HEK293T (cell line): ENCODE measurements around the gene KCNC3.

Experiments used
- CTCF ChIA-PET: fragments of 350-600 bp; formaldehyde crosslinking; extraction: SDS; loops from one replicate; lab custom pipeline; 2021; ENCODE audit warnings: antibody characterized with exemption, inconsistent platforms; lab: Yijun Ruan, JAX
- POLR2A ChIA-PET: fragments of 350-600 bp; formaldehyde crosslinking; extraction: SDS; loops from one replicate; lab custom pipeline; 2020; ENCODE audit warnings: antibody characterized with exemption, inconsistent platforms; lab: Yijun Ruan, JAX
- DNase-seq: peaks from one replicate; pipeline ENCODE4 v3.0.0; 2012; ENCODE audit warnings: mixed read lengths; ENCODE audit errors: extremely low spot score
- ARNT ChIP-seq: fragments of 450-650 bp; IDR thresholded peaks from 2 replicates; pipeline ENCODE4 v1.6.1; 2017; ENCODE audit warnings: mild to moderate bottlenecking
- BHLHE40 ChIP-seq: fragments of 450-650 bp; IDR thresholded peaks from 2 replicates; pipeline ENCODE4 v1.6.1; 2016; ENCODE audit warnings: mild to moderate bottlenecking, moderate library complexity, borderline replicate concordance
- CTBP1 ChIP-seq: fragments of 450-650 bp; IDR thresholded peaks from 2 replicates; pipeline ENCODE4 v1.6.1; 2016; ENCODE audit warnings: borderline replicate concordance
- ELF4 ChIP-seq: fragments of 450-650 bp; IDR thresholded peaks from 2 replicates; pipeline ENCODE4 v1.6.1; 2017; ENCODE audit warnings: antibody characterized with exemption
- FOXA1 ChIP-seq: fragments of 450-650 bp; IDR thresholded peaks from 2 replicates; pipeline ENCODE4 v1.6.1; 2016; ENCODE audit warnings: mild to moderate bottlenecking
- FOXK2 ChIP-seq: fragments of 450-650 bp; IDR thresholded peaks from 2 replicates; pipeline ENCODE4 v1.6.1; 2016; ENCODE audit warnings: mild to moderate bottlenecking
- FOXM1 ChIP-seq: fragments of 450-650 bp; IDR thresholded peaks from 2 replicates; pipeline ENCODE4 v1.6.1; 2017; ENCODE audit warnings: mild to moderate bottlenecking, borderline replicate concordance
- HDGF ChIP-seq: fragments of 450-650 bp; IDR thresholded peaks from 2 replicates; pipeline ENCODE4 v1.6.1; 2017; ENCODE audit warnings: antibody characterized with exemption, borderline replicate concordance
- L3MBTL2 ChIP-seq: fragments of 450-650 bp; conservative IDR thresholded peaks from 2 replicates; pipeline ENCODE4 v1.6.1; 2016; ENCODE audit warnings: mild to moderate bottlenecking
- LEF1 ChIP-seq: fragments of 450-650 bp; IDR thresholded peaks from 2 replicates; pipeline ENCODE4 v1.6.1; 2017; ENCODE audit warnings: mild to moderate bottlenecking, borderline replicate concordance
- NFRKB ChIP-seq: fragments of 450-650 bp; IDR thresholded peaks from 2 replicates; pipeline ENCODE4 v1.6.1; 2016; ENCODE audit warnings: mild to moderate bottlenecking, moderate library complexity
- PKNOX1 ChIP-seq: fragments of 450-650 bp; IDR thresholded peaks from 2 replicates; pipeline ENCODE4 v1.6.1; 2016
- SP1 ChIP-seq: fragments of 450-650 bp; IDR thresholded peaks from 2 replicates; pipeline ENCODE4 v1.6.1; 2017
- SUZ12 ChIP-seq: fragments of 450-650 bp; IDR thresholded peaks from 2 replicates; pipeline ENCODE4 v1.6.1; 2016; ENCODE audit warnings: mild to moderate bottlenecking
- TARDBP ChIP-seq: fragments of 450-650 bp; IDR thresholded peaks from 2 replicates; pipeline ENCODE4 v1.6.1; 2016
- ZNF384 ChIP-seq: fragments of 450-650 bp; IDR thresholded peaks from 2 replicates; pipeline ENCODE4 v1.6.1; 2016

Gene KCNC3

GRCh38 chr19:50314724-50315708 is 14.2 kb downstream of the KCNC3 start:
- CTCF ChIA-PET = interaction anchor here (1.0 to 1.8 kb wide), 2 partner anchors 8 to 14 kb away, joined by 4 to 5 read pairs; partner anchors contain the start of gene KCNC3
- no peak for TF ChIP-seq ARNT
- TF ChIP-seq LEF1 = no peak
- no peak for TF ChIP-seq ELF4
- TF ChIP-seq TARDBP = no peak
- TF ChIP-seq SP1 = no peak
- no peak for TF ChIP-seq SUZ12
- TF ChIP-seq ZNF384 = no peak
- TF ChIP-seq L3MBTL2 = no peak
- TF ChIP-seq NFRKB = no peak
- no peak for TF ChIP-seq BHLHE40
- no peak for TF ChIP-seq HDGF
- no peak for TF ChIP-seq FOXA1
- no peak for TF ChIP-seq FOXM1
- TF ChIP-seq PKNOX1 = no peak
- TF ChIP-seq CTBP1 = no peak
- no peak for TF ChIP-seq FOXK2
- POLR2A ChIA-PET = interaction anchor here (1.0 to 1.6 kb wide), 4 partner anchors 9 to 27 kb away, joined by 3 to 12 read pairs (median 4); partner anchors contain the start of gene KCNC3
- no peak for DNase-seq

DNA sequence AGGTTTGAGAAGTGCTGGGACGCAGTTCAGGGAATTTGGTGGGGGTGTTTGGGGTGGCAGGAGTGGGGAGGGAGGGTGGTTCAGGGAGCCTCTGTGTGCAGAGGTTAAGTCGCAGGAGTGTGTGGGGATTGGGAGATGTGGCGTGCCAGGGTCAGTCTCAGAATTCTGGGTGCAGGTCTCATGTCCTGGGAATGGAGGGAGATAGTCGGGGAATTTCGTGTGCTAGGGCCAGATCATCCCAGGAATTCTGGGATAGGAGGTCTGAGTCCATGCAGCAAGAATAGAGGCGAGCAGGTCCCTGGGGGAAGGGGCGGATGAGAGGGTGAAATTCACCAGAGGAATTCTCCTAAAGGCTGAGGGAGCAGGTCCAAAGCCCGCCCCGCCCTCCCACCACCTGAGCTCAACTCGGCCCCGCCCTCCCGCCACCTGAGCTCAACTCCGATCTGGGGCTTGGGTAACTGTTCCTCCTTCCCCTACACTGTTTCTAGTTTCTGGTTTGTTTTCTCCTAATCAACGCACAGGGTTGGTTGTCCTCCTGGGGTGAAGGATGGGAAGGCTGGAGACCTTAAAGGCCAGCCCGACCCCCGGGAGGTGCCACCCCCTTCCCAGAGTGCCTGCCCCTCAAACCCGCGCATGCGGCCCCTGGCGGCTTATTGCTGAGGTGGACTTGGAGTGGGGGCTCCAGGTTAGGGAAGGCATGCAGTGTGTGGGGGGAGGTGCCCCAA is 15.2 kb downstream of the KCNC3 start:
- POLR2A ChIA-PET = no interaction called here
- TF ChIP-seq FOXA1 = no peak
- TF ChIP-seq NFRKB = no peak
- no peak for TF ChIP-seq ELF4
- CTCF ChIA-PET = no interaction called here
- no peak for DNase-seq

DNA sequence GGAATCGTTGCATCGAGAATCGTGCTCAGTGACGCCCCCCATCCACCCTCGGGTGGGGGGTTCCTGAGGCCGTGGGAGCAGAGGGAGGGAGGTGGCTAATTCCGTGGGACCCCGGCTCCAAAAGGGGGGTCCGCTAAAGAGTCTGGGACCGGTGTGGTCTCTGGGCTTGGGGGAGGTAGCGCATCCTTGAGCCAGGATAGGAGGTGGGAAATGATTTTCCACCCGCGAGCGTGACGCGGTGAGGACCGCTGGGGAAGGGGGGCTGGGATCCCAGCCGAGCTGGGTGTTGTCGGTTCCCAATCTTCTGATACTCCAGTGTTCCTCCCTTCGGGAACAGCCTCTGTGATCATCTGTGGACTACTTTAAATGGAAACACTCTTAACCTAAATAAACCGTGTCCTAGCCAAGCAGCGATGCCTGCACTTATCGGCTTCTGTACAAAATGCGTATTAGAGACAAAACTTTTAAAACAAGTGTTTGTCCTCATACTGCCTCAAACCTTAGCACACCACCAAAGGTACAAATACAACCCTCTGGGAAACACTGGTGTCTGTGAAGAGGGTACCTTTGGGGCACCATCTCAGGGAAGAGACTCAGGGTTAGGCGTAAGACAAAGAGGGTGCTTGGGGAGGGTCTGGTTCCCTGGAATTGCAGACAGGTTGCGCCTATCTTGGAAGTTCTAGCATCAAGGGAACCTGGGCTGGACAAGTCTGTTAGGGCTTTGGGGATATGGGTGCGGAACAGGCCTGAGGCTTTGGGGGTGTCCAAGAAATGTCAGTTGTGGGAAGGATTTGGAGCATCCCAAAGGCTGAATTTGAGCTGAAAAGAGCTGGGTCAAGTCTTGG is 16.0 kb downstream of the KCNC3 start:
- ChIA-PET POLR2A (interaction anchor here (1.1 to 1.3 kb wide), 2 partner anchors 9 to 20 kb away, joined by 3 to 5 read pairs; no protein-coding TSS in a partner anchor), CTCF (no interaction called here)
- TF ChIP-seq ELF4 = no peak
- TF ChIP-seq ARNT = no peak
- TF ChIP-seq ZNF384 = no peak
- no peak for TF ChIP-seq NFRKB
- no peak for TF ChIP-seq TARDBP
- TF ChIP-seq LEF1 = no peak
- TF ChIP-seq PKNOX1 = no peak
- no peak for TF ChIP-seq SUZ12
- no peak for TF ChIP-seq BHLHE40
- TF ChIP-seq HDGF = no peak
- TF ChIP-seq FOXK2 = no peak
- no peak for TF ChIP-seq FOXM1
- TF ChIP-seq L3MBTL2 = no peak
- TF ChIP-seq SP1 = no peak
- no peak for TF ChIP-seq FOXA1
- TF ChIP-seq CTBP1 = no peak
- no peak for DNase-seq

GRCh38 chr19:50311723-50312635 is 17.2 kb downstream of the KCNC3 start:
- peak; percentile 73 for DNase-seq
- ChIA-PET POLR2A (interaction anchor here (0.6 to 1.3 kb wide), 6 partner anchors 10 to 416 kb away, joined by 3 to 5 read pairs (median 3); no protein-coding TSS in a partner anchor), CTCF (no interaction called here)
- TF ChIP-seq L3MBTL2 (peak; percentile 29; the same call in 1 of the 2 replicates), BHLHE40 (no peak), FOXM1 (no peak), SP1 (no peak), LEF1 (no peak), PKNOX1 (no peak), ARNT (no peak)
